H9 (cell line): ENCODE data around the gene FTO. TPM values are rescaled to one million over a fixed set of nuclear protein-coding genes. Genes with fewer than 3 reads are reported as not detected.
A peak's percentile ranks its signal among the peaks of the same experiment; 100 is the strongest.

ENCODE experiments used
- DNase-seq: peaks from one replicate; pipeline ENCODE4 v3.0.0-alpha.2; 2017
- H2AFZ ChIP-seq: one replicate; pipeline ENCODE4 v1.6.1; 2013; ENCODE audit warnings: mild to moderate bottlenecking, low read length, control low read depth, moderate library complexity
- H2AK5ac ChIP-seq: 2 replicates; pipeline ENCODE4 v1.6.1; 2013; ENCODE audit warnings: low read length, control low read depth, mixed read lengths; ENCODE audit not compliant: insufficient read length
- H2BK120ac ChIP-seq: one replicate; pipeline ENCODE4 v1.6.1; 2013; ENCODE audit warnings: low read depth, mild to moderate bottlenecking, low read length, control low read depth, inconsistent platforms; ENCODE audit not compliant: poor library complexity, severe bottlenecking
- H2BK12ac ChIP-seq: 2 replicates; pipeline ENCODE4 v1.6.1; 2013; ENCODE audit warnings: low read length, control low read depth, mixed read lengths, low read depth; ENCODE audit not compliant: insufficient read length
- H2BK15ac ChIP-seq: 2 replicates; pipeline ENCODE4 v1.6.1; 2013; ENCODE audit warnings: low read depth, low read length, control low read depth
- H2BK20ac ChIP-seq: one replicate; pipeline ENCODE4 v1.6.1; 2013; ENCODE audit warnings: low read depth, mild to moderate bottlenecking, low read length, control low read depth, inconsistent platforms; ENCODE audit not compliant: poor library complexity, severe bottlenecking
- H2BK5ac ChIP-seq: 2 replicates; pipeline ENCODE4 v1.6.1; 2013; ENCODE audit warnings: low read length, control low read depth, mixed read lengths; ENCODE audit not compliant: insufficient read length
- H3K14ac ChIP-seq: 2 replicates; pipeline ENCODE4 v1.6.1; 2013; ENCODE audit warnings: low read length, control low read depth; ENCODE audit not compliant: insufficient read depth
- H3K18ac ChIP-seq: 2 replicates; pipeline ENCODE4 v1.6.1; 2013; ENCODE audit warnings: low read depth, mild to moderate bottlenecking, mixed read lengths, low read length, control low read depth; ENCODE audit not compliant: insufficient read length
- H3K23ac ChIP-seq: 2 replicates; pipeline ENCODE4 v1.6.1; 2013; ENCODE audit warnings: low read length, control low read depth, mixed read lengths, low read depth; ENCODE audit not compliant: insufficient read length
- H3K23me2 ChIP-seq: 2 replicates; pipeline ENCODE4 v1.6.1; 2013; ENCODE audit warnings: low read depth, mild to moderate bottlenecking, mixed read lengths, low read length, control low read depth; ENCODE audit not compliant: insufficient read length, poor library complexity, severe bottlenecking
- H3K27ac ChIP-seq: 2 replicates; pipeline ENCODE4 v1.5.1; 2013; ENCODE audit warnings: low read length, control low read depth, mixed read lengths, low read depth; ENCODE audit not compliant: insufficient read length
- H3K27me3 ChIP-seq: 2 replicates; pipeline ENCODE4 v1.6.1; 2013; ENCODE audit warnings: low read length, control low read depth, inconsistent platforms; ENCODE audit not compliant: insufficient read depth
- H3K4ac ChIP-seq: 2 replicates; pipeline ENCODE4 v1.6.1; 2013; ENCODE audit warnings: low read depth, mild to moderate bottlenecking, control low read depth, inconsistent platforms, low read length, moderate library complexity
- H3K4me1 ChIP-seq: 2 replicates; pipeline ENCODE4 v1.6.1; 2013; ENCODE audit warnings: low read length, control low read depth, inconsistent platforms; ENCODE audit not compliant: insufficient read depth
- H3K4me2 ChIP-seq: 2 replicates; pipeline ENCODE4 v1.6.1; 2013; ENCODE audit warnings: low read length, control low read depth, mixed read lengths; ENCODE audit not compliant: insufficient read length, insufficient read depth
- H3K56ac ChIP-seq: 2 replicates; pipeline ENCODE4 v1.6.1; 2013; ENCODE audit warnings: low read depth, mild to moderate bottlenecking, mixed read lengths, low read length, control low read depth; ENCODE audit not compliant: insufficient read length
- H3K79me1 ChIP-seq: 2 replicates; pipeline ENCODE4 v1.6.1; 2013; ENCODE audit warnings: low read depth, mild to moderate bottlenecking, moderate library complexity, low read length, control low read depth, inconsistent platforms; ENCODE audit not compliant: insufficient read depth, poor library complexity, severe bottlenecking
- H3K79me2 ChIP-seq: 2 replicates; pipeline ENCODE4 v1.6.1; 2013; ENCODE audit warnings: low read length, control low read depth, inconsistent platforms; ENCODE audit not compliant: insufficient read depth
- H3K9ac ChIP-seq: 2 replicates; pipeline ENCODE4 v1.6.1; 2013; ENCODE audit warnings: low read length, control low read depth, mixed read lengths; ENCODE audit not compliant: insufficient read length; ENCODE audit errors: extremely low read depth
- H3K9me3 ChIP-seq: one replicate; pipeline ENCODE4 v1.6.1; 2013; ENCODE audit warnings: low read depth, low read length, inconsistent platforms; ENCODE audit not compliant: control insufficient read depth
- H3T11ph ChIP-seq: one replicate; pipeline ENCODE4 v1.6.1; 2013; ENCODE audit warnings: mild to moderate bottlenecking, low read length, control low read depth, inconsistent platforms
- H4K20me1 ChIP-seq: one replicate; pipeline ENCODE4 v1.6.1; 2013; ENCODE audit not compliant: control insufficient read depth, insufficient read length, insufficient read depth
- H4K5ac ChIP-seq: 2 replicates; pipeline ENCODE4 v1.6.1; 2013; ENCODE audit warnings: low read depth, mild to moderate bottlenecking, mixed read lengths, low read length, control low read depth; ENCODE audit not compliant: insufficient read length
- H4K8ac ChIP-seq: replicated peaks from 2 replicates; pipeline ENCODE4 v1.6.1; 2013; ENCODE audit warnings: low read length, control low read depth, mixed read lengths, low read depth; ENCODE audit not compliant: insufficient read length
- H4K91ac ChIP-seq: 2 replicates; pipeline ENCODE4 v1.6.1; 2013; ENCODE audit warnings: low read depth, mild to moderate bottlenecking, moderate library complexity, mixed read lengths, low read length, control low read depth; ENCODE audit not compliant: insufficient read length
- H3K27ac Mint-ChIP-seq, 3 experiments: 2 replicates in 2 of 3; 3 replicates in 1 of 3; pipeline ENCODE4 v1.8.0; 2020 to 2021; ENCODE audit warnings: mixed read lengths in 3 of 3, mild to moderate bottlenecking in 1 of 3, moderate library complexity in 1 of 3
- H3K27me3 Mint-ChIP-seq: 2 replicates; pipeline ENCODE4 v1.8.0; 2021; ENCODE audit warnings: low read depth, mild to moderate bottlenecking, moderate library complexity, mixed read lengths
- H3K36me3 Mint-ChIP-seq, 3 experiments: 2 replicates in 2 of 3; 3 replicates in 1 of 3; pipeline ENCODE4 v1.8.0; 2020 to 2021; ENCODE audit warnings: low read depth in 3 of 3, mixed read lengths in 3 of 3; ENCODE audit not compliant: insufficient read depth in 1 of 3
- H3K4me1 Mint-ChIP-seq, 2 experiments: 2 replicates each; pipeline ENCODE4 v1.8.0; 2020; ENCODE audit warnings: mixed read lengths in 2 of 2
- H3K4me3 Mint-ChIP-seq, 2 experiments: 2 replicates in 1 of 2; 3 replicates in 1 of 2; pipeline ENCODE4 v1.8.0; 2020 to 2021; ENCODE audit warnings: mild to moderate bottlenecking in 2 of 2, mixed read lengths in 2 of 2, moderate library complexity in 1 of 2
- H3K9me3 Mint-ChIP-seq, 2 experiments: 2 replicates in 1 of 2; 3 replicates in 1 of 2; pipeline ENCODE4 v1.8.0; 2020; ENCODE audit warnings: mild to moderate bottlenecking in 2 of 2, mixed read lengths in 2 of 2, moderate library complexity in 1 of 2
- WGBS: extraction: QIAGEN DNeasy Blood & Tissue Kit; methylation state at CpG from one replicate; pipeline ENCODE4 v1.1.7; 2013; ENCODE audit warnings: missing lambda C conversion rate, low lambda C conversion rate, mixed read lengths; ENCODE audit not compliant: insufficient read length; ENCODE audit errors: extremely low coverage; 5-methylcytosine and 5-hydroxymethylcytosine counted together
- total RNA-seq: library from RNA; stranded (reverse); gene quantifications from 2 replicates; pipeline ENCODE4 v1.2.1, GENCODE V29; 2021
- TF ChIP-seq, protein P1 (sequence below): fragments of 200-600 bp; sonication (generic); conservative IDR thresholded peaks from 3 replicates; pipeline ENCODE4 v1.8.0; 2021; ENCODE audit warnings: antibody characterized with exemption, mild to moderate bottlenecking

The FTO gene
- total RNA-seq, 1 experiment from 2014 or later = 67.9 TPM

DNA sequence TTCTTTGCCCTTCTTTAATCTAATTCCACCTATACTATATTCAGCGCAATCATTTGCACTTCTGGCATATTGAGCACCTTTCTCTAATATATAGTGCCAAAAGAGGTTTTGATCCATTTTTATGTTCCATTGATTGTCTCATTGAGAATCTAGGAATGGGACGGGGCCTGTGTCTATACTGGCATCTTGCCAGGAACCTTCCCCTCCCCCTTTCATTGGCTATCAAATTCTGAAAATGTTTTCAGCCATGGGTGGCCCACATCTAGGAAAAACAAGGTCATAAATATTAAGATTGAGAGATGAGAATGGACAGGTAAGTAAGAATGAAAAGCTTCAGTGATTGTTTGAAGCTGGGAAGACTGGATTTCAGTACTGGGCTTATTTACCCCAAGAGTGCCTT, 159.9 kb downstream of the FTO start:
- TF ChIP-seq, protein P1, sequence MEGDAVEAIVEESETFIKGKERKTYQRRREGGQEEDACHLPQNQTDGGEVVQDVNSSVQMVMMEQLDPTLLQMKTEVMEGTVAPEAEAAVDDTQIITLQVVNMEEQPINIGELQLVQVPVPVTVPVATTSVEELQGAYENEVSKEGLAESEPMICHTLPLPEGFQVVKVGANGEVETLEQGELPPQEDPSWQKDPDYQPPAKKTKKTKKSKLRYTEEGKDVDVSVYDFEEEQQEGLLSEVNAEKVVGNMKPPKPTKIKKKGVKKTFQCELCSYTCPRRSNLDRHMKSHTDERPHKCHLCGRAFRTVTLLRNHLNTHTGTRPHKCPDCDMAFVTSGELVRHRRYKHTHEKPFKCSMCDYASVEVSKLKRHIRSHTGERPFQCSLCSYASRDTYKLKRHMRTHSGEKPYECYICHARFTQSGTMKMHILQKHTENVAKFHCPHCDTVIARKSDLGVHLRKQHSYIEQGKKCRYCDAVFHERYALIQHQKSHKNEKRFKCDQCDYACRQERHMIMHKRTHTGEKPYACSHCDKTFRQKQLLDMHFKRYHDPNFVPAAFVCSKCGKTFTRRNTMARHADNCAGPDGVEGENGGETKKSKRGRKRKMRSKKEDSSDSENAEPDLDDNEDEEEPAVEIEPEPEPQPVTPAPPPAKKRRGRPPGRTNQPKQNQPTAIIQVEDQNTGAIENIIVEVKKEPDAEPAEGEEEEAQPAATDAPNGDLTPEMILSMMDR = no peak
- WGBS = no CpG with 5 or more reads among the region's 2 CpGs
- Histone ChIP-seq H4K8ac (no peak overlapping the region), H3K14ac (no peak overlapping the region), H3K18ac (no peak overlapping the region), H4K91ac (no peak overlapping the region), H2BK12ac (no peak overlapping the region), H2BK15ac (no peak overlapping the region), H3T11ph (no peak overlapping the region), H3K23me2 (no peaks in the 10 kb centered on the region), H3K4ac (no peak overlapping the region), H3K9ac (no peak overlapping the region), H3K79me1 (no peaks in the 10 kb centered on the region), H3K23ac (no peak overlapping the region), H2AK5ac (no peak overlapping the region), H3K79me2 (no peaks in the 10 kb centered on the region), H2BK20ac (no peak overlapping the region), H2AFZ (no peak overlapping the region), H3K4me1 (peaks cover 3% of the 10 kb centered on the region; the same call in 1 of the 2 replicates), H4K5ac (no peak overlapping the region), H3K9me3 (no peaks in the 10 kb centered on the region), H3K27me3 (no peaks in the 10 kb centered on the region), H3K27ac (no peak overlapping the region), H2BK120ac (no peak overlapping the region), H3K56ac (no peak overlapping the region), H4K20me1 (no peaks in the 10 kb centered on the region), H2BK5ac (no peak overlapping the region), H3K4me2 (no peak overlapping the region)
- Mint-ChIP-seq H3K27me3 (no peaks in the 10 kb centered on the region), H3K4me1 (peaks cover 14 to 27% of the 10 kb centered on the region in 2 experiments), H3K27ac (peak overlapping the region in 2 of 3 experiments; percentile 59 to 80; a peak in 2 of 7 replicates), H3K36me3 (no peaks in the 10 kb centered on the region; a peak in 1 of 7 replicates), H3K4me3 (no peak overlapping the region), H3K9me3 (no peaks in the 10 kb centered on the region)
- no peak for DNase-seq
